ENCODE measurements around the gene PALM3.
"Not testable (repeated sequence)": the region's sequence is repeated elsewhere in the genome, so short reads cannot be mapped to it uniquely, and the experiment has no call there.

The PALM3 gene

GRCh38 chr19:14035159-14035558 is 26.7 kb downstream of the PALM3 start:
- not testable (repeated sequence) for H3K4me3 Mint-ChIP-seq, ATAC-seq, H3K9me3 Mint-ChIP-seq, H3K27me3 Mint-ChIP-seq, H3K27ac Mint-ChIP-seq, DNase-seq
- H3K4me1 Mint-ChIP-seq, result peaks cover 50% of the 10 kb centered on the region

GRCh38 chr19:14033946-14034345 is 27.9 kb downstream of the PALM3 start:
- peaks cover 45% of the 10 kb centered on the region for H3K4me1 Mint-ChIP-seq
- H3K27ac Mint-ChIP-seq, result no peak overlapping the region
- no peaks in the 10 kb centered on the region for H3K9me3 Mint-ChIP-seq
- H3K27me3 Mint-ChIP-seq, result no peaks in the 10 kb centered on the region
- DNase-seq, result no peak
- peak overlapping the region in 1 of 2 donors; percentile 31 for H3K4me3 Mint-ChIP-seq
- no peak for ATAC-seq

- peak within 1 kb of the TSS; percentile 89 to 96 for H3K4me3 Mint-ChIP-seq
- no peaks in the 10 kb centered on the region for H3K27me3 Mint-ChIP-seq
Observed at GRCh38 chr19:14031719-14032480, 30.0 kb downstream of the PALM3 start, which contains the start of gene IL27RA. IL27RA (plus strand) TSS chr19:14031762; CDS start chr19:14031873, 111 bp downstream.

GRCh38 chr19:14030997-14031718 is 30.7 kb downstream of the PALM3 start:
- H3K27me3 Mint-ChIP-seq, result no peaks in the 10 kb centered on the region
- H3K4me1 Mint-ChIP-seq, result peaks cover 37% of the 10 kb centered on the region
- H3K9me3 Mint-ChIP-seq, result no peaks in the 10 kb centered on the region
- H3K4me3 Mint-ChIP-seq, result peak overlapping the region; percentile 89 to 96
- peak overlapping the region in 1 of 2 donors; percentile 98 for H3K27ac Mint-ChIP-seq
- DNase-seq (no peak), ATAC-seq (no peak)

More at GRCh38 chr19:14031719-14032480, 30.0 kb downstream of the PALM3 start, which contains the start of gene IL27RA:
- peak; percentile 90 for ATAC-seq
- DNase-seq, result peak; percentile 74 to 80
- Mint-ChIP-seq H3K9me3 (no peaks in the 10 kb centered on the region), H3K27ac (peak within 1 kb of the TSS; percentile 43 to 98), H3K4me1 (peaks cover 37% of the 10 kb centered on the region)

GRCh38 chr19:14028901-14029300 is 33.0 kb downstream of the PALM3 start:
- Mint-ChIP-seq H3K27ac (no peak overlapping the region), H3K9me3 (no peaks in the 10 kb centered on the region), H3K4me3 (no peak overlapping the region), H3K4me1 (peaks cover 27% of the 10 kb centered on the region), H3K27me3 (no peaks in the 10 kb centered on the region)
- ATAC-seq (no peak), DNase-seq (no peak)

GRCh38 chr19:14027856-14028450 is 33.9 kb downstream of the PALM3 start, which contains the start of gene RLN3:
RLN3 (plus strand) TSS chr19:14028148; CDS start chr19:14028205, 57 bp downstream.
- Mint-ChIP-seq H3K27ac (no peak within 1 kb of the TSS), H3K27me3 (no peaks in the 10 kb centered on the region), H3K4me3 (no peak within 1 kb of the TSS), H3K4me1 (peaks cover 32% of the 10 kb centered on the region), H3K9me3 (no peaks in the 10 kb centered on the region)
- no peak for ATAC-seq
- no peak for DNase-seq

DNA sequence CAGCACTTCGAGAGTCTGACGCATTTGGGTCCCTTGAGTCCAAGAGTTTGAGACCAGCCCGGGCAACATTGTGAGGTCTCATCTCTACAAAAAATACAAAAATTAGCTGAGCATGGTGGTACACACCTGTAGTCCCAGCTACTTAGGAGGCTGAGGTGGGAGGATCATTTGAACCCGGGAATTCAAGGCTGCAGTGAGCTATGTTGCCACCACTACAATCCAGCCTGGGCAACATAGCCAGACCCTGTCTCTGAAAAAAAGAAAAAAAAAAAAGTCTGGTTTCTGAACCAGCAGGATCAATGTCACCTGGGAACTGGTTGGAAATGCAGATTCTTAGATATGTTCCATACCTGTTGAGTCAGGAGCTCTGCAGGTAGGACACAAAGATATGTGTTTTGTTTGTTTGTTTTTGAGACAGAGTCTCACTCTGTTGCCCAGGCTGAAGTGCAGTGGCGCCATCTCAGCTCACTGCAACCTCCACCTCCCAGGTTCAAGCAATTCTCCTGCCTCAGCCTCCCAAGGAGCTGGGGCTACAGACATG is 35.2 kb downstream of the PALM3 start:
- not testable (repeated sequence) for ATAC-seq, H3K4me3 Mint-ChIP-seq, H3K27ac Mint-ChIP-seq, H3K27me3 Mint-ChIP-seq, DNase-seq, H3K9me3 Mint-ChIP-seq
- peaks cover 25% of the 10 kb centered on the region for H3K4me1 Mint-ChIP-seq

DNA sequence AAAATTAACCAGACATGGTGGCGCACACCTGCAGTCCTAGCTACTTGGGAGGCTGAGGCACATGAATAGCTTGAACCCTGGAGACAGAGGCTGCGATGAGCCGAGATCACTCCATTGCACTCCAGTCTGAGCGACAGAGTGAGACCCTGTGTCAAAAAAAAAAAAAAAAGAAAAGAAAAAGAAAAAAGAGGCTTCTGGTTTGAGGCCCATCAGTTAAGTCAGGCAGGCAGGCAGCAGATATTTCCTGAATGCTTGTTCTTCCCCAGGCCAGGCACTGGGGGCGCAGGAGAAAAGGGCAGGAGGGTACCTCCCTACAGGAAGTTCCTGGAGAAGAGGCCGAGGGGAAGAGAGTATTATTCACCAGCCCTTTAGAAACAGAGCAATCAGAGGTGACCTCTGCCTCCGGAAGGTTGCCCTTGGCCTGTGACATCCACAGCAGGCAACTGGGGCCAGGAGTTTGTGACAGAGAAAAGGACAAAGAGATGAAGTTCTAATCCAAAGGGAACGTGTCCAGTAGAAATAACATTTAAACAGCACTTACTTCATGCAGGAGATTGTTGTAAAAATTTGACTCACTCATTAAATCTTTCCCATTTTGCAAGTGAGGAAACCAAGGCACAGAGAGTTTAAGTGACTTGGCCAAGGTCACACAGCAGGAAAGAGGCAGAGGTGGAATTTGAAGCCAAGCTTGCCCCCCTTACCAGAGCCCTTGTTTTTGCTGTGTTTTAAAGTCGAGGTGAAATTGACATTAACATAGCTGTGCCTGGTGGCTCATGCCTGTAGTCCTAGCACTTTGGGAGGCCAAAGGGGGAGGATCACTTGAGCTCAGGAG is 38.3 kb downstream of the PALM3 start:
- DNase-seq, result no peak
- Mint-ChIP-seq H3K27me3 (no peaks in the 10 kb centered on the region), H3K27ac (peak overlapping the region in 1 of 2 donors; percentile 74), H3K9me3 (no peaks in the 10 kb centered on the region), H3K4me3 (no peak overlapping the region), H3K4me1 (peaks cover 16% of the 10 kb centered on the region)
- ATAC-seq, result no peak

GRCh38 chr19:14022469-14022868 is 39.4 kb downstream of the PALM3 start:
- ATAC-seq (no peak), DNase-seq (no peak)
- H3K4me1 Mint-ChIP-seq, result peaks cover 16% of the 10 kb centered on the region
- H3K27me3 Mint-ChIP-seq, result no peaks in the 10 kb centered on the region
- H3K27ac Mint-ChIP-seq, result no peak overlapping the region
- no peaks in the 10 kb centered on the region for H3K9me3 Mint-ChIP-seq
- H3K4me3 Mint-ChIP-seq, result no peak overlapping the region

GRCh38 chr19:14021474-14021873 is 40.4 kb downstream of the PALM3 start:
- H3K27ac Mint-ChIP-seq, result no peak overlapping the region
- ATAC-seq (no peak), DNase-seq (no peak)
- no peak overlapping the region for H3K4me3 Mint-ChIP-seq
- peaks cover 16% of the 10 kb centered on the region for H3K4me1 Mint-ChIP-seq
- no peaks in the 10 kb centered on the region for H3K9me3 Mint-ChIP-seq
- H3K27me3 Mint-ChIP-seq, result no peaks in the 10 kb centered on the region

GRCh38 chr19:14019739-14020138 is 42.1 kb downstream of the PALM3 start:
- not testable (repeated sequence) for ATAC-seq, H3K27ac Mint-ChIP-seq, H3K4me3 Mint-ChIP-seq, DNase-seq, H3K9me3 Mint-ChIP-seq, H3K27me3 Mint-ChIP-seq
- peaks cover 21% of the 10 kb centered on the region for H3K4me1 Mint-ChIP-seq

- H3K27ac Mint-ChIP-seq, result no peak overlapping the region
- peaks cover 21% of the 10 kb centered on the region for H3K4me1 Mint-ChIP-seq
Observed at GRCh38 chr19:14019100-14019499, 42.8 kb downstream of the PALM3 start.

GRCh38 chr19:14015524-14016035 is 46.3 kb downstream of the PALM3 start:
- no peaks in the 10 kb centered on the region for H3K9me3 Mint-ChIP-seq
- peaks cover 5% of the 10 kb centered on the region for H3K4me1 Mint-ChIP-seq
- H3K4me3 Mint-ChIP-seq, result no peak overlapping the region
- DNase-seq (no peak), ATAC-seq (peak; percentile 80)
- H3K27ac Mint-ChIP-seq, result no peak overlapping the region
- no peaks in the 10 kb centered on the region for H3K27me3 Mint-ChIP-seq

More at GRCh38 chr19:14019100-14019499, 42.8 kb downstream of the PALM3 start:
- ATAC-seq (no peak), DNase-seq (no peak)
- Mint-ChIP-seq H3K9me3 (no peaks in the 10 kb centered on the region), H3K4me3 (no peak overlapping the region), H3K27me3 (no peaks in the 10 kb centered on the region)

GRCh38 chr19:14012378-14012915 is 49.4 kb downstream of the PALM3 start:
- Mint-ChIP-seq H3K9me3 (no peaks in the 10 kb centered on the region), H3K27ac (no peak overlapping the region), H3K4me1 (peaks cover 9% of the 10 kb centered on the region), H3K27me3 (no peaks in the 10 kb centered on the region), H3K4me3 (no peak overlapping the region)
- no peak for DNase-seq
- no peak for ATAC-seq

Data from stimulated activated naive CD8-positive, alpha-beta T cell treated with anti-CD3 and anti-CD28 coated beads, Interleukin-15, amount 100 ng/mL, for 72 hours (primary cell).